ENCODE results near the gene ARPC5L.
A peak's percentile ranks its signal among the peaks of the same experiment; 100 is the strongest.
"Not testable (repeated sequence)": the region's sequence is repeated elsewhere in the genome, so short reads cannot be mapped to it uniquely, and the experiment has no call there.

ARPC5L gene

DNA sequence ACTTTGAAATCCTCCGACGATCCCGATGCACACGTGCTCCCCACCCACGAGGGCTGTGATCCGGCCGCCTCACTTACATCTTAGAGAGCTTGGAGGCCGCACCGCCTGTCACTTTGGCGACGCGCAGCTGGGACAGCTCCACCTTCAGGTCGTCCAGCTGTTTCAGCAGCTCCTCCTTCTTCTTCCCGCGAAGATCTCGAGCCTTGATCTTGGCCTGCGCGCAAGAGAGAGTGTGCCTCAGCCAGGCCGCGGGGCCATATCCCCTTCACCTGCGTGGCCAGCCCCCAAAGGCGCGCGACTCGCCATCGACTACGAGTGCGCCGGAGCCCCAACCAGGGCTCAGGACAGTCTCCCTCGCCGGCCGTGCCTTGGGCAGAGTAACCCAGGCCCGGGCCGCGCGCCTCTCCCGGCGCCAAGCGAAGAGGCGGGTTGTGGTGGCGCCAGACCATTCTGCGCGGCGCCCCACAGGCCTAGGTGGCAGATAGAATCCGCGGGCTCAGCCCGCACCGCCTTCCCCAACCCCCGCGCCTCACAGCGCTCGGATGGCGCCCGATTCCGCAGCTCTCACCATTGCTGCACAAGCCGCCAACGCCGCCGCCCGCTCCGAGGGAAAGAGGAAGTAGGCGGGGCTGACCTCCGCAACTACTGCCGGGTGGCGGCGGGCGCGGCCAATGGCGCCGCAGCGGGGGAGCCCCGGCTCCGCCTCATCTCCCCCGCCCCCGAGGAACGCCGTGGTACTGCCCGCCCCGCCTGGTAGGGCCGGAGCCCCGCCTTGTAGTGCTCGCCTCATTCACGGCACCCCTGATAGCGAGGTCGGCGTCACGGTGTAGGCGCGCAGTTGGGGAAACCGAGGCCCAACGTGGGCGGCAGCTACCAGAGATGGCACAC is at the start of gene ARPC5L, which contains the start of gene RPL35:
ARPC5L (plus strand) TSS at position 789 of the 888 bp plus-strand sequence. CDS start 7,161 bp downstream, outside the sequence.
RPL35 (minus strand) TSS at position 616 of the 888 bp plus-strand sequence; CDS start at position 571, 45 bp downstream.
- peak; percentile 99 for DNase-seq (ENCODE audit: low spot score)

DNA sequence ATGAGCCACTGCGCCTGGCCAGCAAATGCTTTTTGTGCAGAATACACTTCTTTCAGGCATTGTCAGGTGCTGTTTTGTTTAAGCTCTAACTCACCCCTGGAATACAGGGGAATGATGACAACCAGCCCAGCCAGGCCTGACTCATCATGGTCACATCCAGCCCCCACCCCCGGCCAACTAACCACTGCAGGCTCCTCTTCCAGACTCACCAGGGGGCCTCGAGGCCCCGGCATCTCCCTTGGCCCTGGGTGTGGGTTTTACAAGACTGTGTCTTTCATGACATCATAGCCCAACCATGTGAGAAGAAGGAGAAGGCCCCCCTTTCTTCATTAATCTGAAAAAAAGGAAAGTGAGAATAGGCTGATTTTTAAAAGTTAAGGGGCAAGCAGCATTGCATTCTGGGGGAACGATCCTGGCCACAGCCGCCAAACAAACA is 49.5 kb upstream of the ARPC5L start:
- peak; percentile 96 for DNase-seq (ENCODE audit: low spot score)

DNA sequence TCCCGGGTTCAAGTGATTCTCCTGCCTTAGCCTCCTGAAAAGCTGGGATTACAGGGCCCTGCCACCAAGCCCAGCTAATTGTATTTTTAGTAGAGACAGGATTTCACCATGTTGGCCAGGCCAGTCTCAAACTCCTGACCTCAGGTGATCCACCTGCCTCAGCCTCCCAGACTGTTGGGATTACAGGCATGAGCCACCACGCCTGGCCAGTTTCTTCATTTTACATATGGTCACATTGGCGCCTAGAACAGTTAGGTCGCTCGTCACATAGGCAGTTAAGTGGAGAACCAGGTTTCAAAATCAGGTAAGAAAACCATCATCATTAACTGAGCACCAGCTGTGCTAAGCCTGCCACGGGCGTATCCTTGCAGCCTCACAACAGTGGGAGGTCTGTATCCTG is 48.9 kb upstream of the ARPC5L start:
- DNase-seq (ENCODE audit: low spot score): no peak

DNA sequence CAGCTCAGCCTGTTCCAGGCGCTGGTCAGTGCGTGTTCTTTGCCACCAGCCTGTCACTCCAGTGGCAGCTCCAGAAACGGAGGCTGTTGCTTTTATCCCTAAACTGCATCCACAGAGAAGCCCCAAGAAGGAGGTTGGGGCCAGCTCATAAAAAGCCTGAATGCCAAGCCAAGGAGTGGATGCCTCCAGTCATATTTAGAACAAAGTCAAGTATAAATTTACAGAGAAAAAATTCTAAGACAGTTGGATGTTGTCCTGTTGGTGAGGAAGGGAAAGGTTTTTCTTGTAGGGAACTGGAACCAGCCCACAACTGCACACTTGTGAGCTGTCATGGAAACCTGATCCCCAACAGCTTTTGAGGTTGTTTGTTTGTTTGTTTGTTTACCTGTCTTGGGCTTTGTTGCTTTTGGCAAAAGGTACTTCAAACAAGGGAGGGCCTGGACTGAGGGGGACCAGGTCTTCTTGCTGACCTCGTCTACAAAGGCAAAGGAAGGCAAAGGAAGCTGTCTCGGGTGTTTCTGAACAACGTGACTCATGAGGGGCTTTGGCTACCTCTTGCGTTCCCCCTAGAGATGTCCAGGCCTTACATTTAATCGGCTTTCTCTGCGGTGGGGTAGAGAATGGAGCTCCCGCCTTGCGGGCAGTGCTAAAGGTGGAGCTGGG is 48.3 kb upstream of the ARPC5L start:
- no peak for DNase-seq (ENCODE audit: low spot score)

DNA sequence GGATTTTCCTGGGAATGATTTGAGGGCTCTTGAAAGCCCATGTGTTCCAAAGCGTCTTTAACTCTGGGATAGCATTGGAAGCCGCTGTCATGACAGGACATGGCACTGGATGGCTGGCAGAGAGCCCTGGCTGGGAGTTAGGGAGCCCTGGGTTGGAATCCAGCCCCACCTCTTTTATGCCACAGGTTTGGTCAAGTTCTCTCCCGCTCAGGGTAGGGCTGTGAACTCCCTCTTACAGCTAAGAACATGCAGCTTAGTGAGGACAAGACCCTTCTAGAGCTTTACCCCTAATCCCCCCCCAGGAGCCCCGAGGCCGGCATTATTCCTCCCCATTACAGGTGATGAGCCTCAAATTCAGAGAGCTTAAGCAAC is 47.8 kb upstream of the ARPC5L start:
- no peak for DNase-seq (ENCODE audit: low spot score)

DNA sequence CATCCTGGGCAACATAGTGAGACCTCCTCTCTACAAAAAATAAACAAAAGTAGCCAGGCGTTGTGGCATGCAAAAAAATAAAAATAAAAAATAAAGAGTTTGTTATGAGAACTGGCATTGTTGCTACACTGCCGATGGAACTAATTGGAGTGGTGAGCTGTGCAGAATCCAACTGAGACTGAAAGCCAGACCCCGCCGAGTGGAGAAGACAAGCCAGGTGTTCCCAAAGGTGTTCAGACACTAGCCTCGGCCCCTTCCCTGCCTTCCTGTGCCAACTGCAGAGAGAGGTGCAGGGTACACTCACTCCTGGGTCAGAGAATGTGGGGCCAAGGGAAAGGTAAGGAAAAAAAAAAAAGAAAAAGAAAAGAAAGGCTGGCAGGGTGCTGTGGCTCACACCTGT is 46.3 kb upstream of the ARPC5L start:
- DNase-seq (ENCODE audit: low spot score): no peak

DNA sequence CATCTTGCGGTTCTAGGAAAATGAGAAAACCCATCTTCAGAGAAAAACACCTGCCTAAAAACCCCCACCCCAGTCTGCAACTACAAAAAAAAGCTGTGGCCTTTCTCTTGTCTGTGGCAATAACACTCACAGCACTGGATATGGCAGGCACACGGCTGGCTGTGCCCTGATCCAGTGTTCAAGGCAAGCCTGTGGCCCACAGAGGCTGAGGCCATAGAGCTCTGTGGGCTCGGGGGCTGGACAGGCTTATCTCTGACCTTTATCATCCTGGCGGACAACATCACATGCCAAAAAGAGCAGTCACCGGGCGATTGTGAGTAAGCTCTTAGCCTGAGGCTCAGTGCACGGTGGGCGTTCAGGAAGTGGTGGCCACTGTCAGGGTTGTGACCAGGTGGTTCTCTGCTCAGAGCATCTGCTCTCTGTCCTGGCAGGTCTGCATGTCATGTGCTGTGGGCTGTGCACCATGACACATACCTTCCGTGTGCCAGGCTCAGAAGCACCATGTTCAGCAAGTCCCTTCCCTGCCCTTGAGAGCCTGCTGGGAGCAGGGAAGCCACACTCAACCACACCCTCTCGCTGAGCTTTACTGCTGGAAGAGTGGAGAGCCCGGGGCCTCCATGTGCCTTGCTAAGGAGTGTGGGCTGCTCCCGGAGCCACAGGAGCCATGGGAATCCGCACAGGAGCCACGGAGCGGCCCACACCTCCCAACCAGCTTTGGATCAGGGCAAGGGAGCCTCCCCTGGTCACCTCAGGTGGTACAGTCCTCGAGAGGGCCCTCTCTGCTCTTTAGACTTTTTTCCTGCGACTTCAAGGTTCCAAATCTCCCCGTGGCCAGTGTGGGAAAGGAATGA is 43.3 kb upstream of the ARPC5L start:
- DNase-seq (ENCODE audit: low spot score): peak; percentile 47

DNA sequence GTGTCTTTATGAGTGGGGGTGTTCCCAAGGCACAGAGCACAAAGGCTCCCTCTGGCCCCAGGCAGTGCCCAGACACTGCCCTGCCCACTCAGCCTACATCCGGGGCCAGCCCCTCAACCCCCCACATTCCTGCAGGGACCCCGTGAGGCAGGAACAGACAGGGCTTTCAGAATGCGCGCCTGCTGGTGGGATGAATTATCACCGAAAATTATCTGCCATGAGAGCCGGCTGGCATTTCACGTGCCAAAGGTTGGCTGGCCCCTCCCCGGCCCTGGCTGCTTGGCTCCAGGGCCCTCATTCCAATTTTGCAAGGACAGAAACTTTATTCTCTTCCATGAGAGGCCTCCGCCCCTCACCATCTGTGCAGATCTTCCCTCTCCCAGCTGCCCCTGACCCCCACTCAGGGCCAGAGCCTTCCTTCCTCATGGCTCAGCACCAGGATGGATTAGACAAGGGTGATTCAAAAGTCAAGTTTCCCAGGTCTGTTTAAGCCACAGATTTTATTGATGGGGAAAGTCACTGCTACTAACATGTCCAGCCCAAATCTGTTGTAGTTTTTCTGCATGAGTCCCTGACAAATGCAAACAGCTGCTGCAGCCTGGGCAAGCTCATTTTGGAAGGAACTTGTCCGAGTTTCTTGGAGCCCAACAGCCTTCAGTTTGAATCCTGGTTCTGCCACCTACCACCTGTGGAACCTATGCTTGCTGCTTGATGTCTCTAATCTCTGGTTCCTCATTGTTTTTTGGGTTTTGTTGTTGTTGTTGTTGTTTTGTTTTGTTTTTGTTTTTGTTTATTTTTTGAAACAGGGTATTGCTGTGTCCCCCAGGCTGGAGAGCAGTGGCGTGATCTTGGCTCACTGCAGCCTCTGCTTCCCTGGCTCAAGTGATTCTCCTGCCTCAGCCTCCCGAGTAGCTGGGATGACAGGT is 41.0 kb upstream of the ARPC5L start:
- no peak for DNase-seq (ENCODE audit: low spot score)

DNA sequence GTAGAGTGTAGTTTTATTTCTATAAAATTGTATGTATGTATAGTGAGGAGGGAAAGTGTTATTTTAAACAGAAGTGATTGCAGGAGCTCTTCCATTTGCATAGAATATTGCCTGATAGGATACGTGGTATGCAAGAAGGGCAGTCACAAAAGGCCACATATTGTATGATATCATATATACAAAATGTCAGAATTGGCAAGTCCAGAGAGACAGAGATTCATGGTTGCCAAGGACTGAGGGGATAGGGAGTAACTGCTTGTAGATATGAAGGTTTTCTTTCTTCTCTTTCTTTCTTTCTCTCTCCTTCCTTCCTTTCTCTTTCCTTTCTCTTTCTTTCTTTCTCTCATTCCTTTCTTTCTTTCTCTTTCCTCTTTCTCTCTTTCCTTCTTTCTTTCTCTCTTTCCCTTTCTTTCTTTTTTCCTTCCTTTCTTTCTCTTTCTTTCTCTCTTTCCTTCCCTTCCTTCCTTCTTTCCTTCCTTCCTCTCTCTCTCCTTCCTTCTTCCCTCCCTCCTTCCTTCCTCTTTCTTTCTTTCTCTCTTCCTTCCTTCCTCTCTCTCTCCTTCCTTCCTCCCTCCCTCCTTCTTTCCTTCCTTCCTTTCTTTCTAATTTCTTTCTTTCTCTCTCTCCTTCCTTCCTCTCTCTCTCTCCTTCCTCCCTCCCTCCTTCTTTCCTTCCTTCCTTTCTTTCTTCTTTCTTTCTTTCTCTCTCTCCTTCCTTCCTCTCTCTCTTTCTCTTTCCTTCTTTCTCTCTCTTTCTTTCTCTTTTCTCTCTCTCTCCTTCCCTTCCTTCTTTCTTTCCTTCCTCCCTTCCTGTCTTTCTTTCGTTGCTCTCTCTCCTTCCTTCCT is 33.2 kb upstream of the ARPC5L start:
- no peak for DNase-seq (ENCODE audit: low spot score)

DNA sequence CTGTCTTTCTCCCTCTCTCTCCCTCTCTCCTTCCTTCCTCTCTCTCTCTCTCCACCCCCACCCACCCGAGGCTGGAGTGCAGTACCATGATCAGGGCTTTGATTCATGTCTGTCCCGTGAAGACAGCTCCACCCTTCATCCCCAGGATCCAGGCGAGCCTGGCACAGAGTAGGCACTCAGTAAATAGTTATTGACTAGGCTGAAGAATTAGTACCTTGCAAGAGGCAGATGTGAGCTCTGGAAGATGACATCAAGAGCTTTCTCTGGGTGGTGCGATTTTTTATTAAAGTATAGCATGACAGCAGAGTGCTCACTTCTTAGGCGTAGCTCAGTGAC is 32.6 kb upstream of the ARPC5L start:
- DNase-seq (ENCODE audit: low spot score): no peak

DNA sequence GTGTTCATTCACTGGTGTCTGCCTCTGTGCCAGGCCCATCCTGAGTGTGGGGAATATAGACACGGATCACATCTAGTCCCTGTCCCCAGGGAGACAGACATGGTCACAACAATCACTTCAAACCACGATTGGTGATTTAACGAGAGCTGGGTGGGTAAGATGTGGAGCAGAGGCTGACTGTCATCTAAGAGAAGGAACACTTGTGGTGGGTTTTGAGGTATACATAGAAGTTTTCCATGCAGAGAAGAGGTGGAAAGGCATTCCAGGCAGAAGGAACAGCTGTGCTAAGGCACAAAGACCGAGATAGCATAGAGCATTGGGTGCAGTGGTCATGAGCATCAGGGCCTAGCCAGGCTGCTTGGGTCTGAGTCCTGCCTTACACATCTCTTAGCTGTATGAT is 31.3 kb upstream of the ARPC5L start:
- DNase-seq (ENCODE audit: low spot score): no peak

DNA sequence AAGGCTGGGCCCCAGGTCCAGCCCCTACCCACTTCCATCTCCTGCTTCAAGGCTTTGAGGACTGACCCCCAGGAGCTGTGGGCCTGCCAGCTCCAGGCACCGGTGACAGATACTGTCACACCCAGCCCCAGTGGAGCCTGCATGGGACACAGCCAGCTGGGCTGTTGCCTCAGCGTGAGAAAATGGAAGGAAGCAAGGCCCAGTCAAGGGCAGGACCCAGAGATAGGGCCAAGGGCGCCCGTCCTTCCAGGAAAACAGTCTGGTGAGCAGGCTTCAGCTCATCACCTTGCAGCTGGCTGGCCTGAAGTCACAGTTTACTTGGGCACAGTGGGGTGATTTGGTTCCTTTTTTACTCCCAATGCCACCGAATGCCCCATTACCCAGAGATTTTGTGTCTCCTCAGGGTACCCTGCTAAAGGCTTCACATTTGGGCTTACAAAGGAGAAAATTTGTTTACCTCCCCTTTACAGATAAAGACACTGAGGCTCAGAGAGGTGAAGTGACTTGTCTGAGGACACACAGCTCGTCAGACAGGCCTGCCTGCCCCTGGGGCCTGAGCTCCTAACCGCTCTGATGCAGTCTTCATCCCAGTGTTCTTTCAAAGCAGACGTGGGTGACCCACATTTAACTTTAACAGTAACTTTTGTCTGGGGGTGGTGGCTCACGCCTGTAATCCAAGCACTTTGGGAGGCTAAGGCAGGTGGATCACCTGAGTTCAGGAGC is 30.1 kb upstream of the ARPC5L start:
- no peak for DNase-seq (ENCODE audit: low spot score)

DNA sequence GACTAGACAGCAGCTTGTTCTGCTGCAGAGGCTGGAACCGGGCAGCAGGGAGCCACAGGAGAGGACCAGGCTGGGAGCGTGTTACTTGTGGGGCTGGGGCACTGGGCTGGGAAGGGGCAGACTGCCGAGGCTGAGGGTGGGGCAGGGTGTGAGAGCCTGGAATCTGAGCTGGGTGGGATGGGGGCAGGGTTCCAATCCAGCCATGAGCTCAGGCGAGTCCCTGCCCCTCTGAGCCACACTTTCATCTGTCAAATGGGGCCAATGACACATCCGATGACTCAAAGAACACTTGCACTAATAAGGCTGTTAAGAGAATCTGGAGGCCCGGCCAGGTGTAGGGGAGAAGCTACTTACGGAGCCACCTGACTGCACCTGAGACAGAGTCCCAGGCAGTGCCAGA is 27.3 kb upstream of the ARPC5L start:
- DNase-seq (ENCODE audit: low spot score): peak; percentile 59

DNA sequence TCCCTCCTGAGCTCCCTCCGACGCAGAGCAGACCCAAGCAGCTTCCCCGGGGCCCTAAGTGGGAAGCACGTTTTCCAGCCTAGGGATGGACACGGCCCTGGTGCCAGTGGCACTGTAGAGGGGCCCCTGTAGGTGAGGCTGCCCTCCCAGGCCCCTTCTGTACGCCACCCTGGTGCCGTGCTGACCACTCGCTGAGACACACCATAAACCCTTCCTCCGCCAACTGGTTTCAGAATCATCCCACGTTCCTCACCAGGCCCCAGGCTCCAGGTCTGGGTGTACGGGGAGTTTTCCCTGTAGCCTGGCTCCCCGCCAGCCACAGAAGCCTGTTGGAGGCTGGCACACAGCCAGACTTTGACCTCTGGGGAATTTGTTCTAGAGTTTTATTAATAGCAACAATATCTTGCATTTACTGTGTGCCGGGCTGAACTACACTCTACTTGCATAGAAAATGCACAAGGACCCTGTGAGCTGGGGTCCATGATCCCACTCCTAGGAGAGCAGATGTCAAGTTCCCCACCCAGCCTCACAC is 26.8 kb upstream of the ARPC5L start:
- no peak for DNase-seq (ENCODE audit: low spot score)

DNA sequence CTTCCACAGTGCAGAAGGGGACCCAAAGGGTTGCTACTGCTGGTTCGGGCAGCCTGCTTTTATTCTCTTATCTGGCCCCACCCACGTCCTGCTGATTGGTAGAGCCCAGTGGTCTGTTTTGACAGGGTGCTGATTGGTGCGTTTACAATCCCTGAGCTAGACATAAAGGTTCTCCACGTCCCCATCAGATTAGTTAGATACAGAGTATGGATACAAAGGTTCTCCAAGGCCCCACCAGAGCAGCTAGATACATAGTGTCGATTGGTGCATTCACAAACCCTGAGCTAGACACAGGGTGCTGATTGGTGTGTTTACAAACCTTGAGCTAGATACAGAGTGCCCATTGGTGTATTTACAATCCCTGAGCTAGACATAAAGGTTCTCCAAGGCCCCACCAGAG is 23.8 kb upstream of the ARPC5L start:
- DNase-seq (ENCODE audit: low spot score): not testable (repeated sequence)

DNA sequence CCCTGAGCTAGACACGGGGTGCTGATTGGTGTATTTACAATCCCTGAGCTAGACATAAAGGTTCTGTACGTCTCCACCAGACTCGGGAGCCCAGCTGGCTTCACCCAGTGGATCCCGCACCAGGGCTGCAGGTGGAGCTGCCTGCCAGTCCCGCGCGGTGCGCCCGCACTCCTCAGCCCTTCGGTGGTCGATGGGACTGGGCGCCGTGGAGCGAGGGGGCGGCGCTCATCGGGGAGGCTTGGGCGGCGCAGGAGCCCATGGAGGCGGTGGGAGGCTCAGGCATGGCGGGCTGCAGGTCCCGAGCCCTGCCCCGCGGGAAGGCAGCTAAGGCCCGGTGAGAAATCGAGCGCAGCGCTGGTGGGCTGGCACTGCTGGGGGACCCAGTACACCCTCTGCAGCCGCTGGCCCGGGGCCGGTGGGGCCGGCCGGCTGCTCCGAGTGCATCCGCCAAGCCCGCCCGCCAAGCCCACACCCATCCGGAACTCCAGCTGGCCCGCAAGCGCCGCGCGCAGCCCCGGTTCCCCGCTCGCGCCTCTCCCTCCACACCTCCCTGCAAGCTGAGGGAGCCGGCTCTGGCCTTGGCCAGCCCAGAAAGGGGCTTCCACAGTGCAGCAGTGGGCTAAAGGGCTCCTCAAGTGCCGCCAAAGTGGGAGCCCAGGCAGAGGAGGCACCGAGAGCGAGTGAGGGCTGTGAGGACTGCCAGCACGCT is 23.2 kb upstream of the ARPC5L start:
- DNase-seq (ENCODE audit: low spot score): not testable (repeated sequence)

DNA sequence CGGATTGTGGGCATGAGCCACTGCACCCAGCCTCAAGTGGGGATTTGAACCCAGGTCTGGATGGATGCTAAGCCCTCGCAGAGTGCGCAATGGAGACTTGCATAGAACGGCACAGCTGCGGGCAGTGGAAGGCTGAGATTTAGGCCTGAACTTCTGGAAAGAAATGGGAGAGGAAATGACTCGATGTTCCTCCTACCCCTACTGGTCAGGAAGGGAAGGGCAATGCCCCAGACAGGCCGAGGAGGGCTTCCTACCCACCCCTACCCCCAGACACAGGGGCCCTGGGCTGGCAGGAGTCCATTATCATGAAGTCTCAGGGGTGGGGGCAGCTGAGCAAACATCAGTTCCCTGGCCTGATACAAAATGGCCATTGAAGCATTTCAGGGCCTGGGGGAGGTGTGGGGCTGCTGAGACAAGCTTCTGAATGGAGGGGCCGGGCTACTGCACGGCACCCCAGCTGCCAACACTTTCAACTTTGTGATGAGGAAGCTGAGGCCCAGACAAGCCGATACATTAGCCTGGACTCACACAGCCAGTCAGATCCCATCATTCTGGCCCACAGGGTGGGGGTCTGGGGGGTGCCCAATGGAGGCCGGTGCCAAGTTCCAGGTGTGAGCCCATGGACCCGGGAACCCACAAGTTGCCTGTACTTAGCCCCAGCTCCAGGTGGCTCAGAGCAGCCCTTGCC is 22.2 kb upstream of the ARPC5L start:
- peak; percentile 55 for DNase-seq (ENCODE audit: low spot score)

DNA sequence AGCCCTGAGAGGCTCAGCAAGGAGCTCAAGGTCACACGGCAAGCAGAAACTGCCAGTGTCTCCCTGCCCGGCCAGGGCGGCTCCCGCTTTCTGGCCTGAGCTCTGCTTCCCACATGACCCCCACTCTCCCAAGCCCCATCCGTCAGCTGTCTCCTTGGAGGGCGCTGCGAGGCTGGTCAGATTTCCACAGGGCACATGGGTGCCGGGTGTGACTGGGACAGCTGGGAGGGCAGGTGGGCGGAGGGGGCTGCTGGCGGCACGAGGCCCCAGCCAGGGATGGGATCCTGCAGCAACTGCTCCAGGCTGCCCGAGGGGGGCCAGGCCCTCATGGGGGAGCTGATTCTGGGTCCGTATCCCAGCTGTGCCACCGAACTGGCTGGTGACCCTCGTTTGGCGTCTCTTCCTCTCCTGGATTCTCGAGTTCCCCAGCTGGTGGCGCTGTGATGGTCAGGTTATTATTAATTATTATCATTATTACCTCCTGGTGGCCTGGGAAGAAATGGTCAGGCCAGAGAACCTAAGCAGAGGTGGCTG is 21.6 kb upstream of the ARPC5L start:
- DNase-seq (ENCODE audit: low spot score): no peak
